Germinal center (tissue), 1 donor: ENCODE results near the gene GSTM3.
"Not testable (repeated sequence)": the region's sequence is repeated elsewhere in the genome, so short reads cannot be mapped to it uniquely, and the experiment has no call there.

ENCODE experiments used
- DNase-seq: peaks from one replicate; pipeline ENCODE4 v3.0.0; 2012; ENCODE audit warnings: mixed read lengths, low spot score

The GSTM3 gene

DNA sequence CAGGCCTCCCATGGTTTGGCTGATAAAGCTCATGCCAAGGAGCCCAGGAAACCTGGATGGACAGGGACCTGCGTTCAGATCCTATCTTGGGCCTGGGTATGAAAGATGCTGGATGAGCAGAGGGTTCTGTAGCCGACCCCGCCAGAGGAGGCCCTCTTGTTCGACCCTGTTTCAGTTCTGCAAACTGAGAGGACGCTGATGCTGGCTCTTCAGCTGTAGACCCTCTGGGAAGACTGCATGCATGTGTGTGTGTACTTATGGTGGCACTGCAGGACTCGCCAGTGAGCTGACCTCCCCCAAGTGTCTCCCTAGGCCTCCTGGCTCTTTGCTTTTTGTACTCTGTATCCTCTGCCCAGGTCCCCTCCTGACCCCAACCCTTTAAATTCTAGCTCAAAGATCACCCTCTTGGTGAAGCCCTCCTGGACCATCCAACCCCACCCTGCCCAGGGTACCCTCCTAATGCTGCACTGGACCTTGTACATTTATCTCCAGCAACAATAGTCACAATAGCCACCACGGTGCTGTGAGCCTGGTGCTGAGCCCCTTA, 21.3 kb upstream of the GSTM3 start:
- no peak for DNase-seq

DNA sequence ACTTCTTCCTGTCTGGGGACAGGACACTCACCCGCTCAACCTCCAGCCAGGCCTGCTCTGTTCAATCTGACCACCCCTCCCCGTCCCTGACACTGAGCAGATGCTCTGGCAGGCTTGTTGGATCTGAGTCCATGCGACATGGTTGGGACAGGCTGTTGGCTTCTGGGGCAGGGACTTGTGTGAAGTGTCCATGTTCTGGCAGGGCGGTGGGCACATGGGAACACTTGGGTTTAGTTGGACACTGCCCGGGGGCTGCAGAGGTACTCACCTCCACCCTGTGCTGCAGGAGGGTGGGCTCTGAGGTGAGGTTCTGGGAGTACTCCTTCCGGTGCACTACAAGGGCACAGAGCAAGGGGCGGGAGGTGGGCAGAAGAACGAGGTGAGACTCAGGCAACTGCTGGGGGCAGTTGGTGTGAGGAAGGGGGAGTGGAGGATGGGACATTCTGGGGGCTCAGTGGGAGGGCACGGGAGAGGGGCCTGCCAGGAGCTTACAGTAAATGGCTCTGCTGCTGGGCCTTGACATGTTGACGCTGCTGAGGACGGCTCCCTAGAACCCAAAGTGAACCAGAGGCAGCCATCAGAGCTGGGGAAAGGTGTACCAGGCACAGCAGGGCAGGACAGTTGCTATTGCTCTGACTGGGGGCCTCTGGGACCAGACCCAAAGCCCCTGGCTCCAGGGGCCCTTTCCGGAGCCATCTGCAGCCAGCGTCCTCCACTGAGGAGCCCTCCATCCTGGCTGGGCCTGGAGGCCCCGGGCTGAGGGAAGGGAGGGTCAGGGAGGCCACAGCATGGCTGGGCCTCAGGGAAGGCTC, 20.6 kb upstream of the GSTM3 start:
- no peak for DNase-seq

DNA sequence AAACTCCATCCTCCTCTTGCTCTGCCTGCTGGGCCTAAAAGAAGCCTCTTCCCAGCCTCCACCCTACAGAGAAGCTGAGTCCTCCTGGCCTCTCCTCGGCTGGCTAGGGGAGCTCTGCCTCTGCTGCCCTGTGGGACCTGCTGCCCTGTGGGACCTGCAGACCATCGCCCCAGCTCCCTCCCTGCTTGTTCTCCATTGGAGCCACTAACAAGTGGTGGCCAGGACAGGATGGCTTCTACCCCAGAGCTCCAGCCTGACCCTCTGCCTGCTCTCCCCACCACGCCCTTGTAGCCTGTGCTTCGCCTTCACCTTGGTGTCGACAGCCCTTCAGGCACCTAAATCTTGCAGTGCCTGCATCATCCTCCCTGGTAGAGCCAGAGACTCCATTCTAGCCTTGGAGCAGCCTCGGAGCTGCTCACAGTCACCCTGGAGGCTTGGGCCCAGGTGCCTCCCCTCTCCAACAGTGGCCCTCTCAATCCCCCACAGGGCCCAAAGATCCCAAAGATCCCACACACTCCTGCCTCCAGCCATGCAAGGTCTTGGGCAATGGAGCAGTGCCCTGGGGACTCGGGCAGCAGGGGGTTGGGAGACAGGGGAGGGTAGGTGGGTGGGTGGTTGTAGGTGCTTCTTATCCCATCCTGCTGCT, 19.9 kb upstream of the GSTM3 start:
- DNase-seq: no peak

DNA sequence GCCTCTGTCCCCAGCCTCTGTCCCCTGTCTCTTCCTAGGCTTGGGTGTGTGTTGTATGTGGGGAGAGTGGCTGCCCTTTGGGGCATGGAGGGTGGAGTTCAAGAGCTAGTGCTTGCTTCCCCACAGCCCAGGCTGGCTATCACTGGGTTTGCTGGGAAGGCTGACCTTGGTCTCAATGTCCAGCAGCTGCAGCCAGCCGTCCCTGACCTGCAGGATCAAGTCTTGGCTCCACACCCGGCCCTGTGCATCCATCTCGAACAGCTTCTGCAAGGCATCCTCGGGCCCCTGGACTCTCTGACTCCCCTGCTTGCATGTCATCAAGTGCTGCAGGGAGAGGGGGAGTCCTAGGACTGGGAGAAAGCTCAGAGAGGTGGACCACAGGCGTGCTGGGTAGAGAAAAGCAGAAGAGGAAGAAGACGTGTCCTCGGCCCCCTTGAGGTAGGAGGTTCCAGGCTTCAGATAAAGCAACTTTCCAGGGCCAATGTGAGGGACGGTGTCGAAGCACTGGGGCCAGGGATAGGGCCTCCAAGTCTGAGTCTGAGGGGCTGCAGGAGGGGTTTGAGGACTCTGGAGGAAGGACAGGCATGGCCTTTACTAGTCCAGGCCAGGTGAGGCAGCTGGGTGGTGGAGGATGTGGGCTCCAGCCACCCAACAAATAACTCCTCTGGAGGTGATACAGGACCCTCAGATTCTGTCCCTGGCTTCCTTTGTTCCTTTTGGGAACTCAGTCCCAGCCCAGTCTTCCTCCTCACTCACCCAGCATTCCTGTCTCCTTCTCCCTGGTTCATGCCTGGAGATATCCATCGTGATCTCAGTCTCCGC, 18.9 kb upstream of the GSTM3 start:
- no peak for DNase-seq

DNA sequence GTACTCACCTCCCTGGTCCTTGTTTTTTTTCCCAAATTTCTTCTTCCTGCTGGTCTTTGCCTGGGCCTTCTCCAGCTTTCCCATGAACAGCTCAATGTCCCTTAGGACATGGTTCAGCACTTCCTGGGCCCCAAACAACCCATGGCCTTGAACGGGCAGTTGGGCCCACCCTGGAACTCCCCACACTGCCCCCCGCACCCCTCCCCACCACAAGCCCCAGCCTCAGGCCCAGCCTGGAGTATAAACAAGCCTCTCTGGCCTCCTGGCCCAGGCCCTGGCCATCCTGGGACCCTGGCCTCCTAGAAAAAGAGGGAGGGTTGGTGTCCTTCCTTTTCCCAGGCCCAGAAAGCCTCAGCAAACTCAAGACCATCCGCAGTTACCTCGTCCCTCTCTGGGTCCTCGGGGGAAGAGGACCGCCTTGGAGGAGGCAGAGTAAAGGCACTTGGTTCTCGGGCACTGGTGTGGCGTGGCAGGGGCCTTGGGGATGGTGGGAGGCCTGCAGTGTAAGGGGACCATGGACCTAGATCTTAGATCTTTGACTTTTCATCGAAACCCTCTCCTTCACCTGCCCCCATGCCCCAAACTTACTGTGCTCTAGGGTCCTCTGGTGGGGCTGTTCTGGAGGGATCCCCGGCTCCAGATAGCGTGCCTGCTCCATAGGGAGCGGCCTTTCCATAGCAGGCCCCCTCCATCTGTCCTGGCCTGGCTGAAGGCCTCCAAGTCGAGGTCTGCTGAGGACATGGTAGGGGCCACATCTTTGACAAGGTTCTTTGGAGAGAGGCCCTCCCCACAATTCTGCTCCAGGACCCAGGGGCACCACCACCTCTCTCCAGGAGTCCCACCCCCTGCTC, 17.3 kb upstream of the GSTM3 start:
- no peak for DNase-seq

DNA sequence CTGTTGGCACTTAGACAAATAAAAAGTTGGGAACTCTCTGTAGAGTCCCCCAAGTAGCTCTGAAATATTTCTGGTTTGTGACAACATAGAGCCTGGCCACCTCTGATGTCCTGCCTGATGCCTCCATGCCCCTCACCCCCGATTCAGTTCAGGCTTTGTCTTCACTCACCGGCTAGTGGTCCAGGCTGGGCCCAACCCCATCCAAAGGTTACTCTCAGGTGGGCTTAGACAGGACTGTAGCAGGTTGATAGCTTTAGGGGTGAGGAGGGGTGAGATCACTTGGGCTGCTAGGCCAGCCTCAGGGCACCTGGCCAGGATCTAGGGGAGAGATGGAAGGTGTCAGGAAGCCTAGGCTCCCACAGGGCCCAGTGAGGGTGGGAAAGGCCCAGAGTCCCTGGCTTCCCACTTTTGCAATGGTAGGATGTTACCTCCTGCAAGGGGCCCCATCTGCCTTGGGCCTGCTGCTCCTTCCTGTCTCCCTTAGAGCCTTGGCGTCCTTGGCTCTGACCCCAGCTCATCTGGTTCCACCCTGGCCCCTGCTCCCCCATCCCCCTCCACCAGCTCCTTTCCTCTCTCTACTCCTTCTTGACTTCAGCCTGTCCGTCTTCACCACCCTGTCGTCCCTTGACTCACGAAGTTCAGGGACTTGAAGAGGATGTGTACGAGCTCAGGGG, 16.1 kb upstream of the GSTM3 start:
- DNase-seq: no peak

DNA sequence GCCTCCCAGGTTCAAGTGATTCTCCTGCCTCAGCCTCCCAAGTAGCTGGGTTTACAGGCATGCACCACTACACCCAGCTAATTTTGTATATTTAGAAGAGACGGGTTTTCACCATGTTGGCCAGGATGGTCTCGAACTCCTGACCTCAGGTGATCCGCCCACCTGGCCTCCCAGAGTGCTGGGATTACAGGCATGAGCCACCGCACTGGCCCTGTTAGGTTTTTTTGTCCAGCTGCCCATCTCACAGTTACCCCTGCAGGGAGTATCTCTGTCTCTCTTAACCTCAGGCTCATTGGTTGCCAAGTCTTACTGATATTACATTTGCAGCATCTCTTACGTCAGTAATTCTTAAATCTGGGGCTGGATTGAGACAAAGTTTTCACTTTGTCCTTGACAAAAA, 15.5 kb upstream of the GSTM3 start:
- DNase-seq: not testable (repeated sequence)

DNA sequence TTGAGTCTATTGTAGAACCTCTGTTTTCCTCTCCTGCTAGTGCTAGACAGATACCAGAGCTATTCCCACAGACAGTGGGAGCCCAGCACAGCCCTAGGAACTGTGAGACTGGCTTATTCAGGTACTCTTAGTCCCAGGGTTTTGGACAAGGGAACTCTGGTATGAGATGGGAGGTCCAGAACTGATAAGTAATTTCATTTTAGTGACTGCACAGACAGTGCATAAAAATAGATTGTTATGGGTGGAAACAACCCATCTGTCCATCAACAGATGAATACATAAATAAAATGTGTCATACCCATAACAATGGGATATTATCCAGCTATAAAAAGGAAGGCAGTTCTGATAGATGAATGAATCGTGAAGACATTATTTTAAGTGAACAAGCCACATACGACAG, 13.9 kb upstream of the GSTM3 start:
- no peak for DNase-seq

DNA sequence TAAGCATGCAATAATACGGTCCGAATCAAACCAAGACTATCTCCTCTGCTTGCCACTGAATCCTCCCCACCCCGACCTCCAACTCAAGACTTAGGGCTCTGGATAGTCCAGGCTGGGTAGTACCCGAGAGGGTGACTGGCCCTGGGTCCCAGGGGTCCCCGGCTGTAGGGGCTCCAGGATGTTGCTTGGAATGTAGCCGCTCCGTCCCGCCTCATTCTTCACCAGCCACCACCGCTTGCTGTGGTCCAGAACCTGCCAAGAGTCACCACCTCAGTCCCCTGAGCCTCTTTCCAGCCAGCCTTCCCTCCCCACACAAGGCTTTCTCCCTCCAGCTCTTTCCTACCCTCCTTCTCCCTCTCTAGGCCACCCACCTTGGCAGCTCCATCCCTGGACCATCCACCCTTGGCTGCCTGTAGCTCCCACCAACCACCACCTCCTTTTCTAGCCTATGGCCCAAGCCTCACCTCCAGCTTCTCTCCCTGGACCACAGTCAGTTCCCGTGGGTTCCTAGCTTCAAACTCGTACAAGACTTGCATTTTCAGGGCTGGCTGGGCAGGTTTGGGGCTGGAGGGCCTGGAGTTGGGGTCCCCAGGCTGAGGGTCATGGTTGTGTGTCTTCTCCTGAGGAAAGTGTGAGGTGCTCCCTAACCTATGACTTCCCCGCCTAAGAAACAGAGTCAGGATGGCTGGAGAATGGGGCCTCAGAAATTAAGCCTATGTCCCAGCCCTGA, 10.9 kb upstream of the GSTM3 start:
- no peak for DNase-seq

DNA sequence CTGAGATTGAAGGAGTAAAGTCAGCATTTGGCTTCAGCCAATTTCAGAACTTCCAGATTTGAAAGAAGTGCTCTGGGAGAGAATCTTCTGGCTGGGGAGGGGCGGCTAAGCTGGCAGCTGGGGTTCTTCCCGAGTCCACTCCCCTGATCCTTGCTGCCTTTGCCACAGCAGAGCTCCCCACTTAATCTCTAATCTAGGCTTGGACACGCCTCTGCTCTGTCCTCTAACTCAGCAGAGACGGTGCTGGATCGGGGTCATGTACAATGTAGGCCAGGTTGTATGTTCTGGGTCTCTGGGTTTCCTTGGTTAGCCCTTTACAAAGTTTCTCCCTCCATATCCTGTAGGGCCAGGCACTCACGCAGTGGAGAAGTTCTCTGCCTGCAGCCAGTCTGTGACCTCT, 10.1 kb upstream of the GSTM3 start:
- no peak for DNase-seq

DNA sequence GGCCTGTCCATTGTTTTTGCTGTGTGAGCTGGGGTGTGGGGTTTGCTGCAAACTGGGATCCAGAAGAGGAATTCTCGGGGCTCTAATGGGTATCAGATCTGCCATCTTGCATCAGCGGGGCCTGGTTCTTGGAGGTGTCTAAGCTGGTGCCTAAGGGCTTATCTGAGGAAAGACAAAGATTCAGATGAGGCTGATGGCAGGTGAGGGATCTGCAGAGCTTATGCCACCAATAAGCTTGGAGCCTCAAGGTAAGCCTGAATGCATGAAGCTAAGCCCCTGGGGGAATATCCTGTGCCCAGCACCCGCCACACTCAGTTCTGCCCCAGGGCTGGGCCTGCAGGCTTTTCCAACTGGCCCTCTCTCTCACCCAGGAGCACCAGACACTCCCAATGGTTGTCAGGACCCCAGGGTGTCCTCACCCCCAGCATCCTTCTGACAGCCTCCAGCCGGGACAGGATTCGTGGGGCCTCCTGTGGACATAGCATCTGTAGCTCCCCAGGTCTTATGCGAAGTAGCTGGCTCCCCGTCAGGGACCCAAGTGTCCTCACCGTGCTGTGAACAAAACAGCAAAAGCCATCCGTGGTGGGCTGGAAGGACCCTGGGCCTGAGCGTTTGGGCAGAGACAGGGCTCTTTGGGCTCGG, 9.5 kb upstream of the GSTM3 start:
- no peak for DNase-seq

DNA sequence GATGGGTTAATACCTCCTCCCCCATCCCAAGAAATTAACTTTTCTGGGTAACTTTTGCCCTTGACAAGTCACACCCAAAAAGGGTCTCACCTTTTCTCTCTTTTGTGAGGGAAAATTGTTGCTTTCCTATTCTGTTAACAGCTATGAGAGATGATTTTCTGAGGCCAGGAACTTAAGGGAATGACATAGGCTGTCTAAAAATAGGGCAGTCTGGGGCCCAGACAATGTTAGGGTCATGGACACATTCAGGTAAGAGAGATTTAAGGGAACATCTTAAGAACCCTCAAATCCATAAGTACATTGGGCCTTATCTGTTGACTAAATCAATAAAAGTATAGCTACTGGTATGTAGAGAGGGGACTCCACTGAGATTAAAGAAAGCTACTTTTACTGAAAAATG, 8.4 kb upstream of the GSTM3 start:
- DNase-seq: no peak

DNA sequence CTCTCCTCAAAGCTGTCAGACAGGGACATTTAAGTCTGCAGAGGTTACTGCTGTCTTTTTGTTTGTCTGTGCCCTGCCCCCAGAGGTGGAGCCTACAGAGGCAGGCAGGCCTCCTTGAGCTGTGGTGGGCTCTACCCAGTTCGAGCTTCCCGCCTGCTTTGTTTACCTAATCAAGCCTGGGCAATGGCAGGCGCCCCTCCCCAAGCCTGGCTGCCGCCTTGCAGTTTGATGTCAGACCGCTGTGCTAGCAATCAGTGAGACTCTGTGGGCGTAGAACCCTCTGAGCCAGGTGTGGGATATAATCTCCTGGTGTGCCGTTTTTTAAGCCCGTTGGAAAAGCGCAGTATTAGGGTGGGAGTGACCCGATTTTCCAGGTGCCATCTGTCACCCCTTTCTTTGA, 7.5 kb upstream of the GSTM3 start:
- not testable (repeated sequence) for DNase-seq

DNA sequence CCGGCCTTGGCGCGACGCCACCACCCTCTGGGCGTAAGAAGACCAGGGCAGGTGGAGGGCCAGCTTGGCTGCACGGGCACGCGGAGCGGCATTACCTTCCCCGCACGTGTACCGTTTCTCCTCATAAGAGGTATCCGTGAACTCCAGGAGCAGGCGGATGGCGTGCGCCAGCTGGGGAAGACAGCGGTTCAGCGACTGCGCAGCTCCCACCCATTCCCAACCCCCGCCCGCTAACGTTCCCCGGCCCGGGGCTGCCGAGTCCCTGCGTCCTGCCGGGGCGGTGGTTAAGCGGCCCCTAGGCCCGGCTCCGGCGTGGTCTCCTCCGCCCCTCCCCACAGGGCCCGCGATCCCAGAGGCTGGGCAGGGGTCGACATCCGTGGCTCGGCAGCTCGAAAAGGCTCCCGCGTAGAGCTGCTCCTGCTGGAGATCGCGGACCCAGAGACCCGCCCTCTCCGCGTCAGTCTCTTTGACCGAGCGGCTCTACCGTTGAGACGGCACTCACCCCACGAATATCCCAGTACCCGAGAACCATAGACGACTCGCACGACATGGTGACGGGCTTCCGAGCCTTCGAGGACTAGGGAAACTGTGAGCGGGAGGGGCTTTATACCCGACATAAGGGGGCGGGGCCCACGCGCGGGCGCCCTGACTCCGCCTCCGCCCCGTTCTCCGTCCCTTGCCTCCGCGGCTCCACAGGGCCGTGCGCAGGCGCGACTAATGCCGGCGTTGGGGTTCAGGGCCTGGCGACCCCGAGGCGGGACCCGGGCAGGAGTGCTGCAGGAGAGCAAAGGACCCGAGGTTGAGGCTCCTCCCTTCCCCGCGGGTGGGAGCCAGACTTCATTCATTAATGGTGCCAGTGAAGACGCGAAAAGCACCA, 862 bp downstream of the GSTM3 start:
- peak; percentile 84 for DNase-seq

DNA sequence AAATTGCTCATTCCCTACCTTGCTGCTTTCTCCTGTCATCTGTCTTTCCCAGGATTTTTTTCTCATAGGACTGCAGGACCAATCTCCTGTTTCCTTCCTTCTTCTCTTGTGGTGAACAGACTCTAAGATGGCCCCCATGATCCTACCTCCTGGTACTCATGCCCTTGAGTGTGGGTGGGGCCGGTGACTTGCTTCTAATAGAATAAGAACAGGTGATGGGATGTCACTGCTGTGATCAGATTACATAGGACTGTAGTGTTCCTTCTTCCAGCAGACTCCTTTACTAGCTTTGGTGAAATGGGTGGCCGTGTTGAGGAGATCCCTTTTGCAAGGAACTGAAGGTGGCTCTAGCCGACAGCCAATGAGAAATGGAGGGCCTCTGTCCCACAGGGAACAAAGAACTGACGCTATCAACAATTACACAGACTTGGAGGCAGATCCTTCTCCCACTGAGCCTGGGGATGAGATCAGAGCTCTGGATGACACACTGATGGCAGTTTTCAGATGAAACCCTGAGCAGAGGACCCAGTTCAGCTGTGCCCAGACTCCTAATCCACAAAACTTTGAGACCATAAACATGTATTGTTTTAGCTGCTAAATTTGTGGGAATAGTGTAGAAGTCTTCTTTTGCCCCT, 7.5 kb downstream of the GSTM3 start:
- no peak for DNase-seq

DNA sequence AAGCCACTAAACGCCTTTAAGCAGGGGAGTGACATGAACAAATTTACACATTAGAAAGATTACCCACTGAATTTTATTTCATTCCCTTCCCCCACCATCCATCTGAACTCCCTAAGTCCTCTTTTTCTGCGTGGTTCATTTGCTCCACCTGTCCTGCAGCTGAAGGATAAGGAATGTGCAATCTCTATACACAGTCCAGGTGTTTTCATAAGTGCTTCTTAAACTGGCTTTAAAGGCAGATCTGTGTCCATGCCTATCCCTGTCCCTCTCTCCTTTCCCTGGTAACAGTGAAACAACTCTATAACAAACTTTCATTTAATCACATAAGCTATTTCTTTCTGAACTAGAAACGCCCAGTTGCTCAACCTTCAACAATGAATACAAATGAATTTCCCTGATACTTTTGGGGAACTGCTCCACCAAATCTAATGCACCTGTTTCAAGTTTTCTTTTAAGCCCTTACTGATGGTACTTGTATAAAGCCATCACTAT, 8.4 kb downstream of the GSTM3 start:
- DNase-seq: no peak

DNA sequence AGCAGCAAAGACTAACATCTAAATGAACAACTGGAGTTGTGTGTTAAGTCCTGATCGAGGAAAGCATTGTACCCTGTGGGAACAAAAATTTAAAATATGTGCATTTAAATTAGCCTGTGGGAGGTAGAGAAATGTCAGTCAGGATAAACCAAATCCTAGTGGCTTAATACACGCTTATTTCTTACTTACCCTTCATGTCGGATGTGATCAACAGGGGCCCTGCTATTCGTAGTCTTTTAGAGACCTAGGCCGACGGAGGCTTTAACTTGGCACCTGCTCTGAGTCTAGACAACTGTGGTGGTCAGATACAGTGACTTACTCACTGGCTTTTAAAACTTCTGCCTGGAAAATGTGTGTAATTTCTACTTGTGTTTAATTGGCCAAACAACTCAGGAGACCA, 10.2 kb downstream of the GSTM3 start:
- no peak for DNase-seq

DNA sequence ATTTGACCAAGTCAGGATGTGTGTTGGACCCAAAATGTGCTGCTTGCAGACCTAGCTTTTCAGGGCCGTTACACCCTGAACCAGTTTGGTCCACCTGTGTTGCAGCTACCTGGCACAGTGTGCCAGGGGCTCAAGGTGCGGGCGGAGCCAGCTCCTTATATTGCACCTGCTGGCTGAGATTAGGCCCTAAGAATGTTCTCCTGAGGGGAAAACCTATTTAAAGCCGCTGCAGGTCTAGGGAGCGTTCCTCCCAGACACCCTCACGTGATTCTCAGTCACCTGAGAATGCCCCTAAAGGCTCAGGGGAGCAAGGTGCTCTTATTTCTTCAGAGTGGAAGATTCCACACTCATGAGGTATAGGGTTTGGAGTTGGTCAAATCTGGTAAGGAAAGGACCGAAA, 12.0 kb downstream of the GSTM3 start:
- DNase-seq: no peak
